K562 (cell line): ENCODE results near the gene CHRNA3. TPM values are rescaled to one million over a fixed set of nuclear protein-coding genes. Genes with fewer than 3 reads are reported as not detected.
A peak's percentile ranks its signal among the peaks of the same experiment; 100 is the strongest.

Source experiments
- ATAC-seq: fragments of 200-7000 bp; cut with Tn5 transposase; 3 replicates; pipeline ENCODE4 v1.9.1; 2020; ENCODE audit warnings: moderate library complexity
- BruUV-seq: library from RNA; stranded (reverse); fragments of 400-500 nt; replicated peaks from 2 replicates; lab custom pipeline; 2021; lab: Mats Ljungman, UMichigan
- CTCF ChIA-PET: fragments of 300-600 bp; formaldehyde crosslinking; extraction: SDS; loops from one replicate; lab custom pipeline; 2021; ENCODE audit warnings: low intra/inter-chr PET ratio; lab: Yijun Ruan, JAX
- POLR2A ChIA-PET: fragments of 300-600, 350-650 bp; sonication (Branson Sonifier 250); formaldehyde crosslinking; extraction: SDS; loops from one replicate; lab custom pipeline; 2021; ENCODE audit warnings: antibody characterized with exemption, inconsistent platforms; lab: Yijun Ruan, JAX
- DNase-seq, 4 experiments: peaks; one replicate each; pipeline versions ENCODE4 v3.0.0 to v3.0.0-alpha.2; 2011 to 2018; ENCODE audit warnings: low spot score in 3 of 4, mixed read lengths in 3 of 4; ENCODE audit errors: extremely low read depth in 1 of 4
- FAIRE-seq: peaks from 2 replicates; lab custom pipeline; 2011; peaks lifted over from hg19 to GRCh38; lab: Jason Lieb, UNC
- H2AFZ ChIP-seq: 2 replicates; pipeline ENCODE4 v1.6.0; 2011; ENCODE audit warnings: low read depth, low read length, control low read depth, inconsistent platforms
- H3K27ac ChIP-seq: fragments of 200-600 bp; 3 replicates; pipeline ENCODE4 v1.8.0; 2011; ENCODE audit warnings: low read depth, mild to moderate bottlenecking, control low read depth, inconsistent platforms, low read length, moderate library complexity, mixed read lengths; ENCODE audit errors: extremely low read depth
- H3K27me3 ChIP-seq, 2 experiments: fragments of 300-600 bp in 1 of 2; 2 replicates in 1 of 2; 3 replicates in 1 of 2; pipeline versions ENCODE4 v1.6.0 to v1.8.0; 2011; ENCODE audit warnings: inconsistent platforms in 2 of 2, low read length in 2 of 2, mild to moderate bottlenecking in 1 of 2, mixed read lengths in 1 of 2, moderate library complexity in 1 of 2; ENCODE audit not compliant: control insufficient read depth in 2 of 2, insufficient read depth in 2 of 2
- H3K36me3 ChIP-seq: fragments of 300-600 bp; 3 replicates; pipeline ENCODE4 v1.8.0; 2011; ENCODE audit warnings: mild to moderate bottlenecking, low read length, inconsistent platforms; ENCODE audit not compliant: control insufficient read depth, insufficient read depth
- H3K4me1 ChIP-seq, 2 experiments: fragments of 200-600 bp in 1 of 2; replicated peaks in 1 of 2; 2 replicates in 1 of 2; 3 replicates in 1 of 2; pipeline versions ENCODE4 v1.5.1 to v1.8.0; 2011; ENCODE audit warnings: inconsistent platforms in 2 of 2, low read length in 2 of 2, mild to moderate bottlenecking in 1 of 2, mixed read lengths in 1 of 2, moderate library complexity in 1 of 2; ENCODE audit not compliant: control insufficient read depth in 2 of 2, insufficient read depth in 2 of 2
- H3K4me2 ChIP-seq: 2 replicates; pipeline ENCODE4 v1.6.1; 2011; ENCODE audit warnings: low read length, control low read depth, inconsistent platforms, mixed read lengths; ENCODE audit not compliant: insufficient read depth
- H3K4me3 ChIP-seq: fragments of 200-600 bp; sonication (generic), shearing (Covaris generic); 2 replicates; pipeline ENCODE4 v1.5.1; 2016; ENCODE audit warnings: control low read depth, inconsistent platforms
- H3K79me2 ChIP-seq: fragments of 200-600 bp; 3 replicates; pipeline ENCODE4 v1.8.0; 2011; ENCODE audit warnings: low read length, inconsistent platforms; ENCODE audit not compliant: control insufficient read depth, insufficient read depth
- H3K9ac ChIP-seq, 2 experiments: 2 replicates each; pipeline versions ENCODE4 v1.6.0 to v1.6.1; 2011; ENCODE audit warnings: low read depth in 2 of 2, low read length in 2 of 2, control low read depth in 1 of 2, inconsistent platforms in 1 of 2, mild to moderate bottlenecking in 1 of 2, mixed read lengths in 1 of 2; ENCODE audit not compliant: insufficient read depth in 1 of 2
- H3K9me1 ChIP-seq: one replicate; pipeline ENCODE4 v1.6.0; 2011; ENCODE audit warnings: inconsistent platforms, mild to moderate bottlenecking, low read length, moderate library complexity; ENCODE audit not compliant: control insufficient read depth, insufficient read depth
- H3K9me3 ChIP-seq: replicated peaks from 2 replicates; pipeline ENCODE4 v1.5.1; 2011; ENCODE audit warnings: low read depth, low read length, inconsistent platforms; ENCODE audit not compliant: control insufficient read depth, insufficient read depth
- H4K20me1 ChIP-seq: replicated peaks from 2 replicates; pipeline ENCODE4 v1.6.1; 2011; ENCODE audit warnings: low read length, inconsistent platforms, mixed read lengths; ENCODE audit not compliant: control insufficient read depth, insufficient read depth
- CLOCK ChIP-seq: fragments of 250-450 bp; sonication (Bioruptor Pico); IDR thresholded peaks from 2 replicates; pipeline ENCODE4 v1.4.0; 2020; ENCODE audit warnings: mild to moderate bottlenecking, moderate library complexity, borderline replicate concordance
- PTBP1 ChIP-seq: fragments of 200-400 bp; formaldehyde crosslinking; IDR thresholded peaks from 2 replicates; pipeline ENCODE4 v1.6.1; 2017; ENCODE audit warnings: low read depth, low read length
- ZBTB33 ChIP-seq: sonication (generic); formaldehyde crosslinking; IDR thresholded peaks from 2 replicates; pipeline ENCODE4 v1.8.1; 2023; ENCODE audit warnings: mild to moderate bottlenecking, missing genetic modification reagents
- ZKSCAN1 ChIP-seq: fragments of 150-350 bp; IDR thresholded peaks from 2 replicates; pipeline ENCODE4 v1.6.1; 2016; ENCODE audit warnings: low read depth, low read length
- ZNF561 ChIP-seq: fragments of 450-650 bp; formaldehyde crosslinking; conservative IDR thresholded peaks from 2 replicates; pipeline ENCODE4 v1.4.0; 2020; ENCODE audit warnings: mild to moderate bottlenecking, moderate library complexity
- WGBS: fragments of 100-300 bp; shearing (Covaris generic); methylation state at CpG from one replicate; pipeline ENCODE4 v1.1.6; 2016; ENCODE audit warnings: low coverage, mixed read lengths; ENCODE audit not compliant: insufficient coverage; ENCODE audit errors: missing lambda C conversion rate; 5-methylcytosine and 5-hydroxymethylcytosine counted together
- in situ Hi-C: fragments of 300-500 bp; cut with MboI; formaldehyde crosslinking; loops from 4 replicates; pipeline ENCODE4 v1.15.0; 2018; ENCODE audit warnings: inconsistent platforms, mixed read lengths
- intact Hi-C: fragments of 100-400 bp; cut with micrococcal nuclease; formaldehyde crosslinking; loops from 2 replicates; pipeline ENCODE4 v1.14.2; 2022
- polyA plus RNA-seq, 8 experiments: library from polyadenylated mRNA; depleted of rRNA in 4 of 8; stranded (reverse) in 5 of 8; unstranded in 3 of 8; fragments of >200 nt; fragmentation: Nextera tagmentation in 2 of 8; fragmentation: Illumina TruSeq in 1 of 8; extraction: Ambion mirVana in 2 of 8; extraction: Trizol in 1 of 8; gene quantifications; 2 replicates each; pipeline versions ENCODE4 v1.2.1 to v1.2.3, GENCODE V29; 2011 to 2014; ENCODE audit warnings: inconsistent platforms in 1 of 8, missing spikeins in 1 of 8
- total RNA-seq, 7 experiments: library from RNA; depleted of rRNA in 6 of 7; stranded (reverse); fragments of >200 nt in 6 of 7; fragmentation: Illumina TruSeq in 2 of 7; extraction: Trizol in 2 of 7; gene quantifications; 2 replicates each; pipeline versions ENCODE4 v1.2.1 to v1.2.3, GENCODE V29; 2011 to 2021; ENCODE audit warnings: low replicate concordance in 1 of 7

The CHRNA3 gene
- total and polyA plus RNA-seq, 9 of the 15 experiments (the other 6 are each of a cell fraction or from before 2014, with no cell fraction given) = 0.01 TPM; not detected in 8

GRCh38 chr15:78623786-78624497 is 3.1 kb upstream of the CHRNA3 start:
- 0% methylated on average over 7 of the region's 7 CpGs for WGBS

More at GRCh38 chr15:78623786-78624497, 3.1 kb upstream of the CHRNA3 start:
- Histone ChIP-seq H3K9me3 (no peaks in the 10 kb centered on the region), H3K9ac (no peak overlapping the region), H3K9me1 (no peaks in the 10 kb centered on the region), H4K20me1 (no peaks in the 10 kb centered on the region; the same call in none of the 2 replicates), H3K36me3 (no peaks in the 10 kb centered on the region), H3K27ac (no peak overlapping the region), H3K4me2 (no peak overlapping the region), H3K79me2 (no peaks in the 10 kb centered on the region), H3K4me3 (no peak overlapping the region), H3K4me1 (peaks cover 0 to 12% of the 10 kb centered on the region in 2 experiments; a peak in 1 of 5 replicates), H3K27me3 (peaks cover 46 to 77% of the 10 kb centered on the region in 2 experiments), H2AFZ (no peak overlapping the region)
- no peak for TF ChIP-seq ZBTB33 (CRISPR knock-in tag)
- no peak for TF ChIP-seq PTBP1
- TF ChIP-seq ZNF561 = no peak
- TF ChIP-seq CLOCK (CRISPR knock-in tag) = no peak
- TF ChIP-seq ZKSCAN1 = peak; percentile 42; the same call in 1 of the 2 replicates
- in situ Hi-C loops = no loop called here
- ATAC-seq = no peak
- ChIA-PET CTCF (no interaction called here), POLR2A (interaction anchor here (1.0 kb wide), 1 partner anchor 8 kb away, joined by 3 read pairs; no protein-coding TSS in a partner anchor)
- intact Hi-C loops = no loop called here
- DNase-seq = no peak
- BruUV-seq = no TSS peak
- no peak for FAIRE-seq
